Lower leg skin (tissue), 4 donors: ENCODE measurements around the gene GBP4. TPM values are rescaled to one million over a fixed set of nuclear protein-coding genes. Genes with fewer than 3 reads are reported as not detected.

ENCODE experiments used
- DNase-seq, 2 donors: peaks; one replicate each; pipeline ENCODE4 v3.0.0-alpha.2; 2019; ENCODE audit warnings: low spot score in 2 of 2
- H3K4me3 ChIP-seq: fragments of 200-600 bp; sonication (generic); 2 replicates; pipeline ENCODE4 v1.5.1; 2017; ENCODE audit warnings: mild to moderate bottlenecking, low read depth; ENCODE audit not compliant: poor library complexity, severe bottlenecking
- CTCF ChIP-seq, 3 donors: fragments of 450-650 bp; IDR thresholded peaks; one replicate each; pipeline ENCODE4 v1.5.1; 2016; ENCODE audit warnings: antibody characterized with exemption in 3 of 3, mild to moderate bottlenecking in 3 of 3, moderate library complexity in 2 of 3
- POLR2A ChIP-seq, 2 donors: fragments of 450-650 bp; IDR thresholded peaks; one replicate each; pipeline ENCODE4 v1.6.1; 2016 to 2017; ENCODE audit warnings: antibody characterized with exemption in 2 of 2, mild to moderate bottlenecking in 1 of 2, moderate library complexity in 1 of 2
- WGBS, 2 donors: methylation state at CpG; one replicate each; pipeline ENCODE4 v1.1.5; 2018; 5-methylcytosine and 5-hydroxymethylcytosine counted together
- intact Hi-C: fragments of 100-400 bp; cut with DNase I; formaldehyde crosslinking; loops from one replicate; pipeline ENCODE4 v1.15.0; 2023; ENCODE audit warnings: low total_unique reads
- total RNA-seq, 4 donors: library from RNA; depleted of rRNA; stranded (reverse); fragments of >200 nt; gene quantifications; one replicate each; pipeline ENCODE4 v1.1.0, GENCODE V29; 2016

Gene GBP4
- total RNA-seq, 4 donors from 2014 or later: 0.46 to 4.6 (median 3.2) TPM

GRCh38 chr1:89146721-89147120 is 52.0 kb downstream of the GBP4 start:
- intact Hi-C loops: no loop called here
- no peak for TF ChIP-seq POLR2A (IDR thresholded peaks at IDR 0.05)
- TF ChIP-seq CTCF (IDR thresholded peaks at IDR 0.05): no peak
- no peak for DNase-seq
- H3K4me3 ChIP-seq: no peak overlapping the region
- 75 to 78% methylated on average over 3 of the region's 3 CpGs for WGBS, 2 donors

- WGBS, 2 donors: 64 to 84% methylated on average over 2 of the region's 2 CpGs
- no peak for DNase-seq
- no peak overlapping the region for H3K4me3 ChIP-seq
- intact Hi-C loops: no loop called here
- TF ChIP-seq CTCF (IDR thresholded peaks at IDR 0.05): no peak
- no peak for TF ChIP-seq POLR2A (IDR thresholded peaks at IDR 0.05)
Observed at GRCh38 chr1:89143484-89143883, 55.3 kb downstream of the GBP4 start.

GRCh38 chr1:89142160-89142559 is 56.6 kb downstream of the GBP4 start:
- WGBS, 2 donors: 94% methylated on average over 4 of the region's 4 CpGs
- TF ChIP-seq POLR2A (IDR thresholded peaks at IDR 0.05): no peak
- no peak for TF ChIP-seq CTCF (IDR thresholded peaks at IDR 0.05)
- DNase-seq: no peak
- no peak overlapping the region for H3K4me3 ChIP-seq
- intact Hi-C loops: no loop called here

GRCh38 chr1:89133747-89134146 is 65.0 kb downstream of the GBP4 start:
- no peak for DNase-seq
- TF ChIP-seq POLR2A (IDR thresholded peaks at IDR 0.05) (no peak), CTCF (IDR thresholded peaks at IDR 0.05) (no peak)
- WGBS, 2 donors: 100% methylated on average over 1 of the region's 1 CpG; no CpG with 5 or more reads in 1 of the 2 donors
- H3K4me3 ChIP-seq: no peak overlapping the region
- intact Hi-C loops: no loop called here

Other genes starting within 250 kb of the GBP4 start
- gene KYAT3, start 206.3 kb downstream of the GBP4 start, total RNA-seq: 10 to 100 TPM; 16.5 to 34.5 (median 24.3) TPM
- gene RBMXL1, start 206.3 kb downstream of the GBP4 start, total RNA-seq: 10 to 100 TPM in 3 of 4 donors, 1 to 10 TPM in 1; 7.5 to 19.3 (median 13.4) TPM
- 10 to 100 TPM in 1 of 4 donors, 1 to 10 TPM in 3; 5.6 to 16.2 (median 8.3) TPM for gene GBP3, start 176.1 kb downstream of the GBP4 start, total RNA-seq
- gene GBP1, start 133.7 kb downstream of the GBP4 start, total RNA-seq: 10 to 100 TPM in 2 of 4 donors, 1 to 10 TPM in 2; 6.6 to 14.0 (median 10.4) TPM
- 10 to 100 TPM; 63.0 to 83.6 (median 81.8) TPM for gene GBP2, start 72.8 kb downstream of the GBP4 start, total RNA-seq
- not detected for gene GBP7, start 22.9 kb downstream of the GBP4 start, total RNA-seq
- gene GBP5, start 73.9 kb upstream of the GBP4 start, total RNA-seq: under 1 TPM; 0.13 to 0.65 (median 0.34) TPM
- gene GBP6, start 165.1 kb upstream of the GBP4 start, total RNA-seq: 1 to 10 TPM in 1 of 4 donors, under 1 TPM in 3; 0.55 to 1.5 (median 0.74) TPM